SK-N-SH (cell line): Measurements from ENCODE around the gene NCLN. TPM values are rescaled to one million over a fixed set of nuclear protein-coding genes. Genes with fewer than 3 reads are reported as not detected.

ENCODE experiments used
- CTCF ChIA-PET: fragments of 300-600, 350-600 bp; formaldehyde crosslinking; extraction: SDS; loops from one replicate; lab custom pipeline; 2021; lab: Yijun Ruan, JAX
- POLR2A ChIA-PET: fragments of 350-600 bp; sonication (Branson Sonifier 250); formaldehyde crosslinking; extraction: SDS; loops from one replicate; lab custom pipeline; 2020; ENCODE audit warnings: antibody characterized with exemption, inconsistent platforms; lab: Yijun Ruan, JAX
- DNase-seq: peaks from one replicate; pipeline ENCODE4 v3.0.0; 2012
- H2AFZ ChIP-seq: fragments of 200-600 bp; sonication (generic); 2 replicates; pipeline ENCODE4 v1.8.1; 2016; ENCODE audit warnings: antibody characterized with exemption, mild to moderate bottlenecking, low read depth
- H3F3A ChIP-seq: fragments of 200-600 bp; sonication (generic); replicated peaks from 2 replicates; pipeline ENCODE3; 2016; ENCODE audit warnings: antibody characterized with exemption, mild to moderate bottlenecking; ENCODE audit not compliant: insufficient read depth
- H3K27ac ChIP-seq, 2 experiments: fragments of 200-500 bp in 1 of 2; fragments of 200-600 bp in 1 of 2; sonication (Bioruptor generic) in 1 of 2; sonication (generic), shearing (Covaris generic) in 1 of 2; 2 replicates each; pipeline versions ENCODE4 v1.5.1 to v1.6.1; 2014 to 2016; ENCODE audit warnings: low read depth in 2 of 2, inconsistent platforms in 1 of 2, low read length in 1 of 2, mild to moderate bottlenecking in 1 of 2, mixed read lengths in 1 of 2
- H3K27me3 ChIP-seq: fragments of 200-600 bp; sonication (generic), shearing (Covaris generic); 2 replicates; pipeline ENCODE4 v1.6.1; 2016; ENCODE audit warnings: mixed run types; ENCODE audit not compliant: insufficient read depth
- H3K36me3 ChIP-seq, 2 experiments: fragments of 200-500 bp in 1 of 2; fragments of 200-600 bp in 1 of 2; sonication (Bioruptor generic) in 1 of 2; sonication (generic) in 1 of 2; replicated peaks in 1 of 2; 2 replicates each; pipeline versions ENCODE3 to v1.5.1; 2014 to 2016; ENCODE audit warnings: low read length in 1 of 2, mild to moderate bottlenecking in 1 of 2; ENCODE audit not compliant: insufficient read depth in 2 of 2, control insufficient read depth in 1 of 2
- H3K4me1 ChIP-seq, 2 experiments: fragments of 200-500 bp in 1 of 2; fragments of 200-600 bp in 1 of 2; sonication (Bioruptor generic) in 1 of 2; sonication (generic), shearing (Covaris generic) in 1 of 2; 2 replicates each; pipeline versions ENCODE4 v1.5.1 to v1.6.1; 2014 to 2016; ENCODE audit warnings: low read depth in 1 of 2, low read length in 1 of 2, mixed run types in 1 of 2; ENCODE audit not compliant: insufficient read depth in 2 of 2, control insufficient read depth in 1 of 2
- H3K4me2 ChIP-seq: fragments of 200-600 bp; sonication (generic), shearing (Covaris generic); 2 replicates; pipeline ENCODE4 v1.6.1; 2017; ENCODE audit warnings: mixed run types
- H3K4me3 ChIP-seq, 2 experiments: fragments of 200-500 bp in 1 of 2; fragments of 200-600 bp in 1 of 2; sonication (Bioruptor generic) in 1 of 2; sonication (generic), shearing (Covaris generic) in 1 of 2; 2 replicates each; pipeline versions ENCODE4 v1.5.1 to v1.8.1; 2014 to 2016; ENCODE audit warnings: low read depth in 2 of 2, inconsistent platforms in 1 of 2, low read length in 1 of 2, mild to moderate bottlenecking in 1 of 2, mixed read lengths in 1 of 2, moderate library complexity in 1 of 2
- H3K79me2 ChIP-seq: fragments of 200-600 bp; sonication (generic); 2 replicates; pipeline ENCODE4 v1.8.1; 2017; ENCODE audit warnings: mild to moderate bottlenecking; ENCODE audit not compliant: insufficient read depth
- H3K9ac ChIP-seq: fragments of 200-600 bp; sonication (generic); 2 replicates; pipeline ENCODE4 v1.6.1; 2017; ENCODE audit warnings: mixed run types
- H3K9me2 ChIP-seq: fragments of 200-600 bp; sonication (generic); 2 replicates; pipeline ENCODE4 v1.6.1; 2017; ENCODE audit warnings: mixed run types
- H3K9me3 ChIP-seq: fragments of 200-600 bp; sonication (generic); 2 replicates; pipeline ENCODE4 v1.6.1; 2017; ENCODE audit warnings: mixed run types, mild to moderate bottlenecking, moderate library complexity
- H4K20me1 ChIP-seq: fragments of 200-600 bp; sonication (generic); 2 replicates; pipeline ENCODE4 v1.6.1; 2017; ENCODE audit warnings: mild to moderate bottlenecking, mixed run types; ENCODE audit not compliant: insufficient read depth
- CHD2 ChIP-seq: fragments of 150-350 bp; IDR thresholded peaks from 2 replicates; pipeline ENCODE4 v1.6.1; 2018; ENCODE audit warnings: low read length; ENCODE audit not compliant: partially characterized antibody
- ELF1 ChIP-seq: IDR thresholded peaks from 2 replicates; pipeline ENCODE4 v1.4.0; 2012
- EP300 ChIP-seq, 2 experiments: IDR thresholded peaks; 2 replicates each; pipeline versions ENCODE4 v1.4.0 to v1.6.1; 2012; ENCODE audit warnings: borderline replicate concordance in 1 of 2, low read depth in 1 of 2, low read length in 1 of 2
- EZH2phosphoT487 ChIP-seq: fragments of 200-600 bp; sonication (generic); IDR thresholded peaks from 2 replicates; pipeline ENCODE4 v1.6.1; 2017; ENCODE audit warnings: low read depth, mixed run types, mild to moderate bottlenecking, antibody characterized with exemption, moderate library complexity, borderline replicate concordance
- FOXJ3 ChIP-seq: sonication (generic); formaldehyde crosslinking; IDR thresholded peaks from 2 replicates; pipeline ENCODE4 v1.5.1; 2020; ENCODE audit warnings: mild to moderate bottlenecking, missing genetic modification reagents
- GABPA ChIP-seq: IDR thresholded peaks from 2 replicates; pipeline ENCODE4 v1.4.0; 2012; ENCODE audit warnings: low read depth, mild to moderate bottlenecking
- GATA2 ChIP-seq: sonication (generic); formaldehyde crosslinking; IDR thresholded peaks from 2 replicates; pipeline ENCODE4 v1.5.0; 2020; ENCODE audit warnings: mild to moderate bottlenecking, missing genetic modification reagents
- IRF3 ChIP-seq: fragments of 150-350 bp; IDR thresholded peaks from 2 replicates; pipeline ENCODE4 v1.6.1; 2016; ENCODE audit warnings: mild to moderate bottlenecking, low read depth, low read length
- MEF2A ChIP-seq: IDR thresholded peaks from 2 replicates; pipeline ENCODE4 v1.4.0; 2012; ENCODE audit warnings: low read depth, borderline replicate concordance
- NRF1 ChIP-seq: IDR thresholded peaks from 2 replicates; pipeline ENCODE4 v1.6.1; 2012; ENCODE audit warnings: low read depth, mild to moderate bottlenecking, low read length
- PBX3 ChIP-seq: IDR thresholded peaks from 2 replicates; pipeline ENCODE4; 2012
- REST ChIP-seq: IDR thresholded peaks from 2 replicates; pipeline ENCODE4 v1.6.1; 2012; ENCODE audit warnings: mild to moderate bottlenecking, low read depth, low read length, moderate library complexity
- RFX5 ChIP-seq: IDR thresholded peaks from 2 replicates; pipeline ENCODE4 v1.6.1; 2012; ENCODE audit warnings: mild to moderate bottlenecking, improper control_type of control experiment, low read length
- RXRA ChIP-seq: IDR thresholded peaks from 2 replicates; pipeline ENCODE4 v1.4.0; 2012; ENCODE audit warnings: low read depth, mild to moderate bottlenecking, borderline replicate concordance
- SIN3A ChIP-seq: IDR thresholded peaks from 2 replicates; pipeline ENCODE4 v1.6.1; 2012; ENCODE audit warnings: low read depth, mild to moderate bottlenecking, low read length, moderate library complexity, borderline replicate concordance
- TAF1 ChIP-seq: IDR thresholded peaks from 2 replicates; pipeline ENCODE4 v1.6.1; 2012; ENCODE audit warnings: low read depth, mild to moderate bottlenecking, low read length, moderate library complexity, borderline replicate concordance
- USF1 ChIP-seq: IDR thresholded peaks from 2 replicates; pipeline ENCODE4 v1.4.0; 2012; ENCODE audit warnings: low read depth, borderline replicate concordance
- YY1 ChIP-seq: IDR thresholded peaks from 2 replicates; pipeline ENCODE4 v1.4.0; 2012; ENCODE audit warnings: low read depth, mild to moderate bottlenecking
- ZBTB33 ChIP-seq: IDR thresholded peaks from 2 replicates; pipeline ENCODE4 v1.4.0; 2012; ENCODE audit warnings: low read depth, borderline replicate concordance
- WGBS: methylation state at CpG from one replicate; pipeline ENCODE4 v1.1.6; 2017; ENCODE audit warnings: low lambda C conversion rate; 5-methylcytosine and 5-hydroxymethylcytosine counted together
- polyA plus RNA-seq, 3 experiments: library from polyadenylated mRNA; depleted of rRNA; stranded (reverse); fragments of >200 nt; gene quantifications; 2 replicates each; pipeline ENCODE4 v1.2.3, GENCODE V29; 2012

NCLN gene
- polyA plus RNA-seq, 1 of the 3 experiments (the other 2 are of a cell fraction) = 69.0 TPM

GRCh38 chr19:3149526-3150505 lies 35.9 kb upstream of the NCLN start (continued):
- TF ChIP-seq IRF3 = no peak
- no peak for TF ChIP-seq YY1
- TF ChIP-seq RXRA = no peak
- TF ChIP-seq FOXJ3 (CRISPR knock-in tag) = no peak
- TF ChIP-seq ELF1 = no peak
- TF ChIP-seq PBX3 = no peak
- no peak for TF ChIP-seq USF1
- no peak for TF ChIP-seq NRF1
- TF ChIP-seq EP300 (IDR thresholded peaks at IDR 0.05; ENCODE audit: borderline replicate concordance in 1 of 2, low read depth in 1 of 2, low read length in 1 of 2) = no peak
- TF ChIP-seq TAF1 = no peak
- TF ChIP-seq GABPA = no peak

- no peak overlapping the region for H2AFZ ChIP-seq
- H3K9me2 ChIP-seq = no peaks in the 10 kb centered on the region
- ChIA-PET CTCF (interaction anchor here (1.0 to 2.2 kb wide), 2 partner anchors 13 to 20 kb away, joined by 4 to 13 read pairs; no protein-coding TSS in a partner anchor), POLR2A (no interaction called here)
- no peaks in the 10 kb centered on the region for H3K27me3 ChIP-seq
- peaks cover 0 to 3% of the 10 kb centered on the region in 2 experiments; a peak in 2 of 4 replicates for H3K4me1 ChIP-seq
- no peaks in the 10 kb centered on the region for H3K36me3 ChIP-seq
- H3K27ac ChIP-seq = no peak overlapping the region
- H3K79me2 ChIP-seq = no peaks in the 10 kb centered on the region
- H3F3A ChIP-seq = no peaks in the 10 kb centered on the region
- H3K9ac ChIP-seq = no peak overlapping the region
- WGBS = 60% methylated on average over 4 of the region's 5 CpGs
- no peaks in the 10 kb centered on the region for H4K20me1 ChIP-seq
- H3K4me2 ChIP-seq = no peak overlapping the region
- H3K9me3 ChIP-seq = no peaks in the 10 kb centered on the region
- H3K4me3 ChIP-seq = no peak overlapping the region
- DNase-seq = no peak
- no peak for TF ChIP-seq GATA2 (CRISPR knock-in tag)
- no peak for TF ChIP-seq NRF1
- no peak for TF ChIP-seq YY1
- no peak for TF ChIP-seq ZBTB33
- no peak for TF ChIP-seq EZH2phosphoT487
- no peak for TF ChIP-seq RFX5
- TF ChIP-seq CHD2 = no peak
- TF ChIP-seq SIN3A = no peak
- no peak for TF ChIP-seq MEF2A
- no peak for TF ChIP-seq GABPA
- no peak for TF ChIP-seq REST
These were observed 34.9 kb upstream of the NCLN start for GRCh38 chr19:3150739-3151329.
